GM06990 (cell line): Measurements from ENCODE around the gene NHLRC2.
"Not testable (repeated sequence)": the region's sequence is repeated elsewhere in the genome, so short reads cannot be mapped to it uniquely, and the experiment has no call there.

Source experiments
- DNase-seq: peaks from one replicate; pipeline ENCODE4 v3.0.0-alpha.2; 2011; ENCODE audit not compliant: insufficient read length; ENCODE audit errors: extremely low read depth
- H3K27me3 ChIP-seq: replicated peaks from 2 replicates; pipeline ENCODE4 v1.6.0; 2011; ENCODE audit warnings: low read length; ENCODE audit not compliant: control insufficient read depth, insufficient read depth
- H3K36me3 ChIP-seq: 2 replicates; pipeline ENCODE4 v1.5.1; 2011; ENCODE audit warnings: low read length; ENCODE audit not compliant: control insufficient read depth, insufficient read depth
- H3K4me3 ChIP-seq: replicated peaks from 2 replicates; pipeline ENCODE4 v1.5.1; 2011; ENCODE audit warnings: low read depth, mild to moderate bottlenecking, control low read depth, low read length
- TF ChIP-seq, protein P1 (sequence below): IDR thresholded peaks from 2 replicates; pipeline ENCODE4 v1.5.1; 2011; ENCODE audit warnings: low read length, control low read depth, mild to moderate bottlenecking, inconsistent platforms; ENCODE audit not compliant: insufficient read depth, poor library complexity, severe bottlenecking

NHLRC2 gene, protein sequence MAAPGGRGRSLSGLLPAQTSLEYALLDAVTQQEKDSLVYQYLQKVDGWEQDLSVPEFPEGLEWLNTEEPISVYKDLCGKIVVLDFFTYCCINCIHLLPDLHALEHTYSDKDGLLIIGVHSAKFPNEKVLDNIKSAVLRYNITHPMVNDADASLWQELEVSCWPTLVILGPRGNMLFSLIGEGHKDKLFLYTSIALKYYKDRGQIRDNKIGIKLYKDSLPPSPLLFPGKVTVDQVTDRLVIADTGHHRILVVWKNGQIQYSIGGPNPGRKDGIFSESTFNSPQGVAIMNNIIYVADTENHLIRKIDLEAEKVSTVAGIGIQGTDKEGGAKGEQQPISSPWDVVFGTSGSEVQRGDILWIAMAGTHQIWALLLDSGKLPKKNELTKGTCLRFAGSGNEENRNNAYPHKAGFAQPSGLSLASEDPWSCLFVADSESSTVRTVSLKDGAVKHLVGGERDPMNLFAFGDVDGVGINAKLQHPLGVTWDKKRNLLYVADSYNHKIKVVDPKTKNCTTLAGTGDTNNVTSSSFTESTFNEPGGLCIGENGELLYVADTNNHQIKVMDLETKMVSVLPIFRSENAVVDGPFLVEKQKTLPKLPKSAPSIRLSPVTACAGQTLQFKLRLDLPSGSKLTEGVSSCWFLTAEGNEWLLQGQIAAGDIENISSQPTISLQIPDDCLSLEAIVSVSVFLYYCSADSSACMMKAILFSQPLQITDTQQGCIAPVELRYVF

DNA sequence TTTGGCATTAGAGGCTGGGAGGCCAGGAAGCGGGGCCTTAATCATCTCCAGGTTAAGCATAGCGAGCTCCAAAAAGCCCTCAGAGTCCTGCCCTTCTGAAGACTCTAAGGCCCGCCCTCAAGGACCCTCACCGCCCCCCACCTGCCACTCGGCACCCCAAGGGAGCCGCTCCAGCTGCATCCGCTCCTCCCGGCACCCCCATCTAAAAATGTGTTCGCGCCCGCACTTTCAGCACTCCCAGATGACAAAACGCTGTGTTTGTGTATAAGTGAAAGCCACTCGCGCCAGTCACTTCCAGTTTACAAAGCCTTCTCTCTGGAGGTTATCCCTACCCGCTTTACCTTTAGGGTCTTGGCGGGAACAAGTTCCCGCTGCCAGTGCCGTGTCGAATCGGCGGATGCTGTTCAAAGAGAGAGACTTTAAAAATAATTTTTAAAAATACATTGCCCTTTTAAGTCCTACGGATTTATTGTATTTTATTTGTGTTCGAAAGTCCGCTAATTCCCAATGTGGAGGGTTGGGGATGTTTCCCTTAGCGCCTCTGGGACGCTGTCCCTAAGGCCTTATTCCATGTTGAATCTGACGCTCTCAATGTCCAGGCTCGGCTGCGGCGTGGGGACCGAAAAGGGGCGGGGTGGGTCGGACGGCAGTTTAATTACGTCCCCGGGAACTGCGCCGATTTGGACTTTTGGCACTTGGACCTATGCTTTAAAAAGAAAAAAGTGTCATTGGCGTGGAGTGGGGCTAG, at the start of gene NHLRC2, which contains the start of gene DCLRE1A:
TSS of gene NHLRC2 (plus strand) at position 649 of the 748 bp plus-strand sequence. CDS start 212 bp downstream, outside the sequence.
TSS of gene DCLRE1A (minus strand) at position 70 of the 748 bp plus-strand sequence. CDS start 900 bp downstream, outside the sequence.
- peak within 1 kb of the TSS; percentile 91 for H3K4me3 ChIP-seq

GRCh38 chr10:113806503-113806902, 48.0 kb upstream of the NHLRC2 start:
- no peak for DNase-seq
- H3K4me3 ChIP-seq, result no peak overlapping the region
- H3K27me3 ChIP-seq, result no peaks in the 10 kb centered on the region
- H3K36me3 ChIP-seq, result no peaks in the 10 kb centered on the region
- TF ChIP-seq, protein P1, sequence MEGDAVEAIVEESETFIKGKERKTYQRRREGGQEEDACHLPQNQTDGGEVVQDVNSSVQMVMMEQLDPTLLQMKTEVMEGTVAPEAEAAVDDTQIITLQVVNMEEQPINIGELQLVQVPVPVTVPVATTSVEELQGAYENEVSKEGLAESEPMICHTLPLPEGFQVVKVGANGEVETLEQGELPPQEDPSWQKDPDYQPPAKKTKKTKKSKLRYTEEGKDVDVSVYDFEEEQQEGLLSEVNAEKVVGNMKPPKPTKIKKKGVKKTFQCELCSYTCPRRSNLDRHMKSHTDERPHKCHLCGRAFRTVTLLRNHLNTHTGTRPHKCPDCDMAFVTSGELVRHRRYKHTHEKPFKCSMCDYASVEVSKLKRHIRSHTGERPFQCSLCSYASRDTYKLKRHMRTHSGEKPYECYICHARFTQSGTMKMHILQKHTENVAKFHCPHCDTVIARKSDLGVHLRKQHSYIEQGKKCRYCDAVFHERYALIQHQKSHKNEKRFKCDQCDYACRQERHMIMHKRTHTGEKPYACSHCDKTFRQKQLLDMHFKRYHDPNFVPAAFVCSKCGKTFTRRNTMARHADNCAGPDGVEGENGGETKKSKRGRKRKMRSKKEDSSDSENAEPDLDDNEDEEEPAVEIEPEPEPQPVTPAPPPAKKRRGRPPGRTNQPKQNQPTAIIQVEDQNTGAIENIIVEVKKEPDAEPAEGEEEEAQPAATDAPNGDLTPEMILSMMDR, result no peak

More for the DNA sequence above, at the start of gene NHLRC2, which contains the start of gene DCLRE1A:
- TF ChIP-seq, protein P1, result no peak
- no peaks in the 10 kb centered on the region for H3K36me3 ChIP-seq
- peak; percentile 87 for DNase-seq
- H3K27me3 ChIP-seq, result no peaks in the 10 kb centered on the region

GRCh38 chr10:113808168-113808567, 46.3 kb upstream of the NHLRC2 start:
- TF ChIP-seq, protein P1, result no peak
- DNase-seq, result no peak
- Histone ChIP-seq H3K36me3 (no peaks in the 10 kb centered on the region), H3K4me3 (no peak overlapping the region), H3K27me3 (no peaks in the 10 kb centered on the region)

DNA sequence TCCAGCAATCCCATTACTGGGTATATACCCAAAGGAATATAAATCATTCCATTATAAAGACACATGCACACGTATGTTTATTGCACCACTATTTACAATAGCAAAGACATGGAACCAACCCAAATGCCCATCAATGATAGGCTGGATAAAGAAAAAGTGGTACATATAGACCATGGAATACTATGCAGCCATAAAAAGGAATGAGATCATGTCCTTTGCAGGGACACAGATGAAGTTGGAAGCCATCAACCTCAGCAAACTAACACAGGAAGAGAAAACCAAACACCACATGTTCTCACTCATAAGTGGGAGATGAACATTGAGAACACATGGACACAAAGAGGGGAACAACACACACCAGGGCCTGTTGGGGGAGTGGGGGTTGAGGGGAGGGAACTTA, 39.8 kb upstream of the NHLRC2 start:
- not testable (repeated sequence) for DNase-seq, H3K27me3 ChIP-seq

DNA sequence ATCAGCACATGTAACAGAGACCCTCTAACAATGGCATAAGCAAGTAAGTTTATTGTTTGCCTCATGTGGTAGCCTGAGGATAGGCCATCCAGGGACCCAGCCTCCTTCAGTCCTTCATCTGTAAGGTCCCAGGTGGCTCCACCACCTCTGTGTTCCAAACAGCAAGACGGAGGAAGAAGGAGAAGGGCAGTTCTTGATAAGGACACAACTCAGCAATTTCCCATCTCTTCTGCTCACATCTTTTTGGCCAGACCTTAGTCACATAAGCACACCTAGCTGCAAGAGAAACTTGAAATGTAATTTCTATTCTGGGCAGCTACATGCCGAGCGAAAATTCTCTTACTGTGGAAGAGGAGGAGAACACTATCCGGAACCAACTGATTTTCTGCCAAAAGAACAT, 34.5 kb upstream of the NHLRC2 start:
- H3K36me3 ChIP-seq, result no peaks in the 10 kb centered on the region
- no peak overlapping the region for H3K4me3 ChIP-seq
- H3K27me3 ChIP-seq, result no peaks in the 10 kb centered on the region
- DNase-seq, result no peak
- TF ChIP-seq, protein P1, result no peak

More for the DNA sequence above, 39.8 kb upstream of the NHLRC2 start:
- not testable (repeated sequence) for H3K4me3 ChIP-seq, H3K36me3 ChIP-seq
